CD14-positive monocyte (primary cell): ENCODE measurements around the gene CXCL3. TPM values are rescaled to one million over a fixed set of nuclear protein-coding genes. Genes with fewer than 3 reads are reported as not detected.
A peak's percentile ranks its signal among the peaks of the same experiment; 100 is the strongest.

ENCODE experiments used
- DNase-seq, 3 donors: peaks; one replicate each; pipeline ENCODE4 v3.0.0-alpha.2; 2011 to 2022
- H2AFZ ChIP-seq: 2 replicates; pipeline ENCODE4 v1.6.0; 2012; ENCODE audit warnings: mild to moderate bottlenecking, low read depth, low read length, inconsistent platforms; ENCODE audit not compliant: insufficient read depth, poor library complexity, severe bottlenecking
- H3K27ac ChIP-seq, 2 donors: 1 replicate in 1 of 2; 2 replicates in 1 of 2; pipeline ENCODE4 v1.5.1; 2012 to 2013; ENCODE audit warnings: low read length in 2 of 2, control low read depth in 1 of 2, inconsistent platforms in 1 of 2, low read depth in 1 of 2, mild to moderate bottlenecking in 1 of 2
- H3K27me3 ChIP-seq, 2 donors: one replicate each; pipeline versions ENCODE4 v1.6.0 to v1.6.1; 2011 to 2013; ENCODE audit warnings: low read length in 2 of 2; ENCODE audit not compliant: control insufficient read depth in 2 of 2, insufficient read depth in 2 of 2
- H3K36me3 ChIP-seq, 2 donors: replicated peaks in 1 of 2; 1 replicate in 1 of 2; 2 replicates in 1 of 2; pipeline versions ENCODE4 v1.5.1 to v1.6.1; 2012 to 2013; ENCODE audit warnings: low read length in 2 of 2, control low read depth in 1 of 2, inconsistent platforms in 1 of 2, mild to moderate bottlenecking in 1 of 2; ENCODE audit not compliant: insufficient read depth in 2 of 2, control insufficient read depth in 1 of 2
- H3K4me1 ChIP-seq, 2 donors: 1 replicate in 1 of 2; 2 replicates in 1 of 2; pipeline versions ENCODE4 v1.5.1 to v1.6.1; 2012 to 2013; ENCODE audit warnings: low read length in 2 of 2, control low read depth in 1 of 2, inconsistent platforms in 1 of 2, mild to moderate bottlenecking in 1 of 2, moderate library complexity in 1 of 2; ENCODE audit not compliant: insufficient read depth in 2 of 2, control insufficient read depth in 1 of 2
- H3K4me2 ChIP-seq: replicated peaks from 2 replicates; pipeline ENCODE3; 2012; ENCODE audit warnings: low read length, moderate library complexity, mild to moderate bottlenecking; ENCODE audit not compliant: poor library complexity, severe bottlenecking; ENCODE audit errors: extremely low read depth
- H3K4me3 ChIP-seq, 3 experiments: fragments of 200-600 bp in 1 of 3; sonication (generic) in 1 of 3; replicated peaks in 1 of 3; 1 replicate in 2 of 3; 2 replicates in 1 of 3; pipeline ENCODE4 v1.5.1; 2011 to 2013; ENCODE audit warnings: low read length in 3 of 3, mild to moderate bottlenecking in 3 of 3, control low read depth in 2 of 3, low read depth in 2 of 3, inconsistent platforms in 1 of 3, moderate library complexity in 1 of 3
- H3K79me2 ChIP-seq: 2 replicates; pipeline ENCODE4 v1.6.0; 2012; ENCODE audit warnings: mild to moderate bottlenecking, control low read depth, inconsistent platforms, low read length, moderate library complexity; ENCODE audit not compliant: insufficient read depth
- H3K9ac ChIP-seq: 2 replicates; pipeline ENCODE4 v1.6.0; 2017; ENCODE audit warnings: low read length, mild to moderate bottlenecking; ENCODE audit not compliant: insufficient read depth, poor library complexity, severe bottlenecking
- H3K9me3 ChIP-seq, 2 donors: replicated peaks in 1 of 2; 1 replicate in 1 of 2; 2 replicates in 1 of 2; pipeline versions ENCODE4 v1.5.1 to v1.6.1; 2012 to 2013; ENCODE audit warnings: low read length in 2 of 2, control low read depth in 1 of 2; ENCODE audit not compliant: control insufficient read depth in 1 of 2, insufficient read depth in 1 of 2
- H4K20me1 ChIP-seq: 2 replicates; pipeline ENCODE4 v1.6.0; 2012; ENCODE audit warnings: mild to moderate bottlenecking, low read length, control low read depth, moderate library complexity; ENCODE audit not compliant: insufficient read depth
- H3K27ac Mint-ChIP-seq, 7 donors: one replicate each; pipeline ENCODE4 v1.8.0; 2020; ENCODE audit warnings: mild to moderate bottlenecking in 7 of 7, mixed read lengths in 7 of 7, moderate library complexity in 6 of 7, inconsistent platforms in 2 of 7
- H3K27me3 Mint-ChIP-seq, 3 donors: one replicate each; pipeline ENCODE4 v1.8.0; 2021 to 2022; ENCODE audit warnings: low read depth in 3 of 3, mild to moderate bottlenecking in 3 of 3, mixed read lengths in 3 of 3, moderate library complexity in 3 of 3, inconsistent platforms in 1 of 3
- H3K36me3 Mint-ChIP-seq, 2 donors: one replicate each; pipeline ENCODE4 v1.8.0; 2020; ENCODE audit warnings: mixed read lengths in 2 of 2, inconsistent platforms in 1 of 2, mild to moderate bottlenecking in 1 of 2
- H3K4me1 Mint-ChIP-seq: one replicate; pipeline ENCODE4 v1.8.0; 2020; ENCODE audit warnings: mild to moderate bottlenecking, mixed read lengths
- H3K4me3 Mint-ChIP-seq, 2 donors: one replicate each; pipeline ENCODE4 v1.8.0; 2020; ENCODE audit warnings: mild to moderate bottlenecking in 2 of 2, mixed read lengths in 2 of 2, moderate library complexity in 1 of 2
- H3K9me3 Mint-ChIP-seq, 7 donors: one replicate each; pipeline ENCODE4 v1.8.0; 2020 to 2022; ENCODE audit warnings: mixed read lengths in 7 of 7, mild to moderate bottlenecking in 6 of 7, moderate library complexity in 6 of 7, inconsistent platforms in 2 of 7
- WGBS: methylation state at CpG from one replicate; pipeline ENCODE4 v1.1.5; 2013; ENCODE audit warnings: missing lambda C conversion rate; ENCODE audit not compliant: insufficient coverage; 5-methylcytosine and 5-hydroxymethylcytosine counted together
- intact Hi-C, 2 donors: fragments of 100-400 bp; cut with micrococcal nuclease; formaldehyde crosslinking; loops; one replicate each; pipeline versions ENCODE4 v1.15.0 to v1.15.1; 2023
- polyA plus RNA-seq, 3 donors: library from polyadenylated mRNA; depleted of rRNA in 1 of 3; unstranded in 2 of 3; stranded (reverse) in 1 of 3; fragments of 300-500 nt in 2 of 3; fragments of >200 nt in 1 of 3; fragmentation: Illumina TruSeq in 2 of 3; gene quantifications; 1 replicate in 2 of 3; 2 replicates in 1 of 3; pipeline ENCODE4 v1.2.3, GENCODE V29; 2012 to 2021
- TF ChIP-seq, protein P1 (sequence below): fragments of 200-600 bp; IDR thresholded peaks from one replicate; pipeline ENCODE4 v1.8.0; 2022; ENCODE audit warnings: antibody characterized with exemption, mild to moderate bottlenecking

CXCL3 gene
- polyA plus RNA-seq, 3 donors = 2.5 to 4.4 (median 3.7) TPM

DNA sequence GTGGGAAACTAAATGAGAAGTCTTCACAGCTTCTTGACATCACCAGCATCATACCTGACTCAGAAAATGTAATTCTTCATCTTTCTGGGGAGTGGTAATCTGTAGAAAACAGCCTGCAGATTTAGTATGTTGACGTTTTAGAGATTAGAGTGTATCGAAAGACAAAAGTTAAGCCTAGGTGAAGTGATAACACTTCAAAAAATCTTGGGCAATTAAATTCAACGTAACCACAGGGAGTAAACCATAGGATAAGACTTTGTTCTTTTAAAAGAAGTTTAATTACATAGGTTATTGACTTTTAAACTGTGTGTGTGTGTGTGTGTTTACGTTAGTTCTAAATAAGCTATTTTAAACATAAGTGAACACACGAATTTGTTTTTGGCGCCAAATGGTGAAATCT lies 38.2 kb downstream of the CXCL3 start:
- H3K27me3 Mint-ChIP-seq = peaks cover 12 to 27% (median 23%) of the 10 kb centered on the region in 3 donors
- H3K4me1 Mint-ChIP-seq = peaks cover 10% of the 10 kb centered on the region
- no peak overlapping the region for H3K4me3 Mint-ChIP-seq
- DNase-seq = no peak
- no peaks in the 10 kb centered on the region for H3K79me2 ChIP-seq
- no peaks in the 10 kb centered on the region for H4K20me1 ChIP-seq
- no peak overlapping the region for H3K9ac ChIP-seq
- no peak overlapping the region for H2AFZ ChIP-seq
- H3K27me3 ChIP-seq = peaks cover 10 to 28% of the 10 kb centered on the region in 2 donors
- no peak overlapping the region for H3K27ac Mint-ChIP-seq
- 100% methylated on average over 2 of the region's 6 CpGs for WGBS
- no peaks in the 10 kb centered on the region for H3K36me3 Mint-ChIP-seq
- peaks cover 0 to 4% (median 1%) of the 10 kb centered on the region in 7 donors for H3K9me3 Mint-ChIP-seq
- no peak overlapping the region for H3K4me3 ChIP-seq
- TF ChIP-seq, protein P1, sequence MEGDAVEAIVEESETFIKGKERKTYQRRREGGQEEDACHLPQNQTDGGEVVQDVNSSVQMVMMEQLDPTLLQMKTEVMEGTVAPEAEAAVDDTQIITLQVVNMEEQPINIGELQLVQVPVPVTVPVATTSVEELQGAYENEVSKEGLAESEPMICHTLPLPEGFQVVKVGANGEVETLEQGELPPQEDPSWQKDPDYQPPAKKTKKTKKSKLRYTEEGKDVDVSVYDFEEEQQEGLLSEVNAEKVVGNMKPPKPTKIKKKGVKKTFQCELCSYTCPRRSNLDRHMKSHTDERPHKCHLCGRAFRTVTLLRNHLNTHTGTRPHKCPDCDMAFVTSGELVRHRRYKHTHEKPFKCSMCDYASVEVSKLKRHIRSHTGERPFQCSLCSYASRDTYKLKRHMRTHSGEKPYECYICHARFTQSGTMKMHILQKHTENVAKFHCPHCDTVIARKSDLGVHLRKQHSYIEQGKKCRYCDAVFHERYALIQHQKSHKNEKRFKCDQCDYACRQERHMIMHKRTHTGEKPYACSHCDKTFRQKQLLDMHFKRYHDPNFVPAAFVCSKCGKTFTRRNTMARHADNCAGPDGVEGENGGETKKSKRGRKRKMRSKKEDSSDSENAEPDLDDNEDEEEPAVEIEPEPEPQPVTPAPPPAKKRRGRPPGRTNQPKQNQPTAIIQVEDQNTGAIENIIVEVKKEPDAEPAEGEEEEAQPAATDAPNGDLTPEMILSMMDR = no peak
- H3K9me3 ChIP-seq = no peaks in the 10 kb centered on the region
- no peaks in the 10 kb centered on the region for H3K36me3 ChIP-seq
- intact Hi-C loops = no loop called here
- H3K4me2 ChIP-seq = no peak overlapping the region
- no peak overlapping the region for H3K27ac ChIP-seq
- H3K4me1 ChIP-seq = peaks cover 9 to 10% of the 10 kb centered on the region in 2 donors

- Histone ChIP-seq H3K79me2 (no peaks in the 10 kb centered on the region), H3K4me2 (peak within 1 kb of the TSS; percentile 67), H3K36me3 (no peaks in the 10 kb centered on the region), H3K9me3 (no peaks in the 10 kb centered on the region), H3K4me1 (peaks cover 9 to 10% of the 10 kb centered on the region in 2 donors), H2AFZ (peak within 1 kb of the TSS; percentile 64), H3K9ac (no peak within 1 kb of the TSS), H4K20me1 (no peaks in the 10 kb centered on the region), H3K27me3 (peaks cover 10 to 28% of the 10 kb centered on the region in 2 donors), H3K4me3 (peak within 1 kb of the TSS in 1 of 3 experiments; percentile 49), H3K27ac (no peak within 1 kb of the TSS)
- WGBS = 15% methylated on average over 34 of the region's 46 CpGs
- intact Hi-C loops = no loop called here
- peak within 1 kb of the TSS in 2 of 7 donors; percentile 54 to 75 for H3K27ac Mint-ChIP-seq
- no peaks in the 10 kb centered on the region for H3K36me3 Mint-ChIP-seq
- H3K4me1 Mint-ChIP-seq = peaks cover 10% of the 10 kb centered on the region
- peak within 1 kb of the TSS; percentile 67 to 93 for H3K4me3 Mint-ChIP-seq
- peaks cover 0 to 4% (median 1%) of the 10 kb centered on the region in 7 donors for H3K9me3 Mint-ChIP-seq
- peak in 2 of 3 donors; percentile 20 to 44 for DNase-seq
- peaks cover 12 to 27% (median 23%) of the 10 kb centered on the region in 3 donors for H3K27me3 Mint-ChIP-seq
- TF ChIP-seq, protein P1 = no peak
Observed at GRCh38 chr4:73998040-73999011, 40.2 kb downstream of the CXCL3 start, which contains the start of gene CXCL5. Gene CXCL5, minus strand, starts transcription at chr4:73998677. Its CDS starts 96 bp downstream, at chr4:73998581.
